HEK293 (cell line): ENCODE data around the gene MORN3.

Experiments
- MYNN ChIP-seq: fragments of 450-650 bp; formaldehyde crosslinking; IDR thresholded peaks from 2 replicates; pipeline ENCODE4 v1.5.1; 2016; ENCODE audit warnings: missing biosample characterization, missing genetic modification characterization, borderline replicate concordance
- SCRT2 ChIP-seq: fragments of 450-650 bp; formaldehyde crosslinking; IDR thresholded peaks from 2 replicates; pipeline ENCODE4 v1.5.1; 2016; ENCODE audit warnings: missing biosample characterization, missing genetic modification characterization
- TCF7L2 ChIP-seq: IDR thresholded peaks from 2 replicates; pipeline ENCODE4 v1.6.1; 2011; ENCODE audit warnings: low read depth, mild to moderate bottlenecking, inconsistent platforms, low read length, moderate library complexity, borderline replicate concordance
- ZBTB1 ChIP-seq: fragments of 450-650 bp; formaldehyde crosslinking; IDR thresholded peaks from 2 replicates; pipeline ENCODE4 v1.5.1; 2016; ENCODE audit warnings: missing biosample characterization, missing genetic modification characterization
- ZBTB21 ChIP-seq: fragments of 450-650 bp; formaldehyde crosslinking; IDR thresholded peaks from 2 replicates; pipeline ENCODE4 v1.5.1; 2017; ENCODE audit warnings: missing biosample characterization, missing genetic modification characterization
- TF ChIP-seq, protein P1 (sequence below): fragments of 450-650 bp; formaldehyde crosslinking; IDR thresholded peaks from 2 replicates; pipeline ENCODE4 v1.5.1; 2016; ENCODE audit warnings: missing biosample characterization, missing genetic modification characterization, borderline replicate concordance
- TF ChIP-seq, protein P2 (sequence below): fragments of 450-650 bp; formaldehyde crosslinking; IDR thresholded peaks from 2 replicates; pipeline ENCODE4 v1.5.1; 2016; ENCODE audit warnings: missing biosample characterization, missing genetic modification characterization
- TF ChIP-seq, protein P3 (sequence below): fragments of 450-650 bp; formaldehyde crosslinking; IDR thresholded peaks from 2 replicates; pipeline ENCODE4 v1.5.1; 2017; ENCODE audit warnings: missing biosample characterization, missing genetic modification characterization
- TF ChIP-seq, protein P4 (sequence below): sonication (generic); formaldehyde crosslinking; IDR thresholded peaks from 2 replicates; pipeline ENCODE4 v1.8.1; 2022; ENCODE audit warnings: mild to moderate bottlenecking, moderate library complexity, missing genetic modification reagents

DNA sequence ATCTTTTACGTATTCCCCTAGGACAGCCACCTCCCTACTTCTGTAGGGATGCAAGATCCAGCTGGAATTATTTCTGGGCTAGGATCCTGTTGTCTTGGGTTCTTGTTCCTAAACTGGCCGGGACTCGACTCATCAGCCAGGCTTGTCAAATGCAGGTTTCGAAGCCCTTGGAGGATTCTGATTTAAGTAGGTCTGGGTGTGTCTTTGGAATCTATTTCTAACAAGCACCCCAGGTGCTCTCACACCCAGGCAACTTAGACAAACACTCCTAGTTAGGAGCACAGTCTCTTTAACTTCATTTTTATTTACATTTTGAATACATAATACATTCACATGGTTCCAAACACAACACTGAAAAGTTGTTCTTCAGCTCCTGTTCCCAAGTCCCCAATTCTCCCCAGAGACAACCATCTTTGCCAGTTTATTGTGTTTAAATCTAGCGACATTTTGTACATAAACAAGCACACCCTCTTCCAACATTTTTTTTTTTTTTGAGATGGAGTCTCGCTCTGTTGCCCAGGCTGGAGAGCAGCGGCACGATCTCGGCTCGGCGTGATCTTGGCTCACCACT is 20.9 kb downstream of the MORN3 start:
- TF ChIP-seq, protein P1, sequence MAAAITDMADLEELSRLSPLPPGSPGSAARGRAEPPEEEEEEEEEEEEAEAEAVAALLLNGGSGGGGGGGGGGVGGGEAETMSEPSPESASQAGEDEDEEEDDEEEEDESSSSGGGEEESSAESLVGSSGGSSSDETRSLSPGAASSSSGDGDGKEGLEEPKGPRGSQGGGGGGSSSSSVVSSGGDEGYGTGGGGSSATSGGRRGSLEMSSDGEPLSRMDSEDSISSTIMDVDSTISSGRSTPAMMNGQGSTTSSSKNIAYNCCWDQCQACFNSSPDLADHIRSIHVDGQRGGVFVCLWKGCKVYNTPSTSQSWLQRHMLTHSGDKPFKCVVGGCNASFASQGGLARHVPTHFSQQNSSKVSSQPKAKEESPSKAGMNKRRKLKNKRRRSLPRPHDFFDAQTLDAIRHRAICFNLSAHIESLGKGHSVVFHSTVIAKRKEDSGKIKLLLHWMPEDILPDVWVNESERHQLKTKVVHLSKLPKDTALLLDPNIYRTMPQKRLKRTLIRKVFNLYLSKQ (tag by site-specific recombination), result no peak
- TF ChIP-seq, protein P2, sequence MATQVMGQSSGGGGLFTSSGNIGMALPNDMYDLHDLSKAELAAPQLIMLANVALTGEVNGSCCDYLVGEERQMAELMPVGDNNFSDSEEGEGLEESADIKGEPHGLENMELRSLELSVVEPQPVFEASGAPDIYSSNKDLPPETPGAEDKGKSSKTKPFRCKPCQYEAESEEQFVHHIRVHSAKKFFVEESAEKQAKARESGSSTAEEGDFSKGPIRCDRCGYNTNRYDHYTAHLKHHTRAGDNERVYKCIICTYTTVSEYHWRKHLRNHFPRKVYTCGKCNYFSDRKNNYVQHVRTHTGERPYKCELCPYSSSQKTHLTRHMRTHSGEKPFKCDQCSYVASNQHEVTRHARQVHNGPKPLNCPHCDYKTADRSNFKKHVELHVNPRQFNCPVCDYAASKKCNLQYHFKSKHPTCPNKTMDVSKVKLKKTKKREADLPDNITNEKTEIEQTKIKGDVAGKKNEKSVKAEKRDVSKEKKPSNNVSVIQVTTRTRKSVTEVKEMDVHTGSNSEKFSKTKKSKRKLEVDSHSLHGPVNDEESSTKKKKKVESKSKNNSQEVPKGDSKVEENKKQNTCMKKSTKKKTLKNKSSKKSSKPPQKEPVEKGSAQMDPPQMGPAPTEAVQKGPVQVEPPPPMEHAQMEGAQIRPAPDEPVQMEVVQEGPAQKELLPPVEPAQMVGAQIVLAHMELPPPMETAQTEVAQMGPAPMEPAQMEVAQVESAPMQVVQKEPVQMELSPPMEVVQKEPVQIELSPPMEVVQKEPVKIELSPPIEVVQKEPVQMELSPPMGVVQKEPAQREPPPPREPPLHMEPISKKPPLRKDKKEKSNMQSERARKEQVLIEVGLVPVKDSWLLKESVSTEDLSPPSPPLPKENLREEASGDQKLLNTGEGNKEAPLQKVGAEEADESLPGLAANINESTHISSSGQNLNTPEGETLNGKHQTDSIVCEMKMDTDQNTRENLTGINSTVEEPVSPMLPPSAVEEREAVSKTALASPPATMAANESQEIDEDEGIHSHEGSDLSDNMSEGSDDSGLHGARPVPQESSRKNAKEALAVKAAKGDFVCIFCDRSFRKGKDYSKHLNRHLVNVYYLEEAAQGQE (tag by site-specific recombination), result no peak
- no peak for TF ChIP-seq SCRT2 (tag by site-specific recombination)
- TF ChIP-seq ZBTB1, result no peak
- TF ChIP-seq, protein P3, sequence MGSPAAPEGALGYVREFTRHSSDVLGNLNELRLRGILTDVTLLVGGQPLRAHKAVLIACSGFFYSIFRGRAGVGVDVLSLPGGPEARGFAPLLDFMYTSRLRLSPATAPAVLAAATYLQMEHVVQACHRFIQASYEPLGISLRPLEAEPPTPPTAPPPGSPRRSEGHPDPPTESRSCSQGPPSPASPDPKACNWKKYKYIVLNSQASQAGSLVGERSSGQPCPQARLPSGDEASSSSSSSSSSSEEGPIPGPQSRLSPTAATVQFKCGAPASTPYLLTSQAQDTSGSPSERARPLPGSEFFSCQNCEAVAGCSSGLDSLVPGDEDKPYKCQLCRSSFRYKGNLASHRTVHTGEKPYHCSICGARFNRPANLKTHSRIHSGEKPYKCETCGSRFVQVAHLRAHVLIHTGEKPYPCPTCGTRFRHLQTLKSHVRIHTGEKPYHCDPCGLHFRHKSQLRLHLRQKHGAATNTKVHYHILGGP, result no peak
- TF ChIP-seq, protein P4, sequence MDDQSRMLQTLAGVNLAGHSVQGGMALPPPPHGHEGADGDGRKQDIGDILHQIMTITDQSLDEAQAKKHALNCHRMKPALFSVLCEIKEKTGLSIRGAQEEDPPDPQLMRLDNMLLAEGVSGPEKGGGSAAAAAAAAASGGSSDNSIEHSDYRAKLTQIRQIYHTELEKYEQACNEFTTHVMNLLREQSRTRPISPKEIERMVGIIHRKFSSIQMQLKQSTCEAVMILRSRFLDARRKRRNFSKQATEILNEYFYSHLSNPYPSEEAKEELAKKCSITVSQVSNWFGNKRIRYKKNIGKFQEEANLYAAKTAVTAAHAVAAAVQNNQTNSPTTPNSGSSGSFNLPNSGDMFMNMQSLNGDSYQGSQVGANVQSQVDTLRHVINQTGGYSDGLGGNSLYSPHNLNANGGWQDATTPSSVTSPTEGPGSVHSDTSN (CRISPR knock-in tag), result no peak
- TF ChIP-seq ZBTB21 (tag by site-specific recombination), result no peak
- no peak for TF ChIP-seq TCF7L2
- no peak for TF ChIP-seq MYNN (tag by site-specific recombination)
